A172 (cell line): ENCODE data around the gene SEMA3C. TPM values are rescaled to one million over a fixed set of nuclear protein-coding genes. Genes with fewer than 3 reads are reported as not detected.

ENCODE experiments used
- DNase-seq: peaks from one replicate; pipeline ENCODE4 v3.0.0-alpha.2; 2015; ENCODE audit warnings: low spot score
- total RNA-seq: library from RNA; depleted of rRNA; stranded (reverse); fragments of >200 nt; shearing (Covaris generic); gene quantifications from 2 replicates; pipeline ENCODE4 v1.2.3, GENCODE V29; 2014

SEMA3C gene
- total RNA-seq, 1 experiment from 2014 or later: 268 TPM

GRCh38 chr7:80851896-80852476 is 66.9 kb downstream of the SEMA3C start:
- DNase-seq: no peak

- no peak for DNase-seq
These were observed 70.0 kb downstream of the SEMA3C start for GRCh38 chr7:80848841-80849240.

- DNase-seq: no peak
These were observed 71.0 kb downstream of the SEMA3C start for GRCh38 chr7:80847895-80848294.

- DNase-seq: no peak
These were observed 71.8 kb downstream of the SEMA3C start for GRCh38 chr7:80847027-80847426.

GRCh38 chr7:80844916-80845315 is 73.9 kb downstream of the SEMA3C start:
- no peak for DNase-seq

- no peak for DNase-seq
These were observed 75.7 kb downstream of the SEMA3C start for GRCh38 chr7:80843018-80843677.

GRCh38 chr7:80842022-80842790 is 76.6 kb downstream of the SEMA3C start:
- DNase-seq: no peak

- DNase-seq: no peak
These were observed 77.4 kb downstream of the SEMA3C start for GRCh38 chr7:80841423-80841955.

GRCh38 chr7:80840681-80841080 is 78.2 kb downstream of the SEMA3C start:
- no peak for DNase-seq

- DNase-seq: no peak
These were observed 79.0 kb downstream of the SEMA3C start for GRCh38 chr7:80839855-80840254.

- no peak for DNase-seq
These were observed 80.2 kb downstream of the SEMA3C start for GRCh38 chr7:80838643-80839042.

- no peak for DNase-seq
These were observed 81.5 kb downstream of the SEMA3C start for GRCh38 chr7:80837345-80837744.

- no peak for DNase-seq
These were observed 83.6 kb downstream of the SEMA3C start for GRCh38 chr7:80835251-80835650.

- peak; percentile 52 for DNase-seq
These were observed 85.3 kb downstream of the SEMA3C start for GRCh38 chr7:80833289-80834268.

- no peak for DNase-seq
These were observed 86.8 kb downstream of the SEMA3C start for GRCh38 chr7:80832006-80832405.

GRCh38 chr7:80830584-80831285 is 88.1 kb downstream of the SEMA3C start:
- DNase-seq: peak; percentile 29

GRCh38 chr7:80830010-80830409 is 88.8 kb downstream of the SEMA3C start:
- no peak for DNase-seq

- DNase-seq: no peak
These were observed 89.3 kb downstream of the SEMA3C start for GRCh38 chr7:80829527-80829926.

GRCh38 chr7:80827239-80827633 is 91.6 kb downstream of the SEMA3C start:
- no peak for DNase-seq

- peak; percentile 85 for DNase-seq
These were observed 92.2 kb downstream of the SEMA3C start for GRCh38 chr7:80826520-80827238.
